DMS153 treated with DMSO at 0.1 percent for 48 hours (cell line): ENCODE measurements around the gene NLRC5.
"Not testable (repeated sequence)": the region's sequence is repeated elsewhere in the genome, so short reads cannot be mapped to it uniquely, and the experiment has no call there.

Experiments
- DNase-seq: peaks from one replicate; lab custom pipeline; 2025; ENCODE audit not compliant: unreplicated experiment; lab: John Stamatoyannopoulos, UW

The NLRC5 gene

GRCh38 chr16:56982695-56983094 lies 6.7 kb upstream of the NLRC5 start:
- no peak for DNase-seq

GRCh38 chr16:56983211-56983751 lies 6.1 kb upstream of the NLRC5 start:
- no peak for DNase-seq

DNA sequence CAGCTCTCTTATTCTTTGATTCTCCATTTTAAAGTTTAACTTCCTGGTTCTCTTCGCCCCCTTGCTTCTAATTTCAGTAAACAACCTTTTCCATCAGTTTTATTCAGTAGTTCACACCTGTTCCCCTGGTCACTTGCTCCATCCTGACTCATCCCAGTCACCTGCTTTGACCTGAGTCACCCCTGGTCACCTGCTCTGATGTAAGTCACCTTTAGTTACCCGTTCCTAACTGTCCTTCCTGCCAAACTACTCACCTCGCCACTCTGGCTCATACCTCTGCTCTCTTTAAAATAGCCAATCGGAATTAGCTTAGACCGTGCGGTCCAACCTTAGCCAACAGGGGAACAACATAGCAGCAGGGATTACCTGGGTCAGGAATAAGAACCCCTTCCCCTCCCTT lies 4.7 kb upstream of the NLRC5 start:
- DNase-seq: no peak

DNA sequence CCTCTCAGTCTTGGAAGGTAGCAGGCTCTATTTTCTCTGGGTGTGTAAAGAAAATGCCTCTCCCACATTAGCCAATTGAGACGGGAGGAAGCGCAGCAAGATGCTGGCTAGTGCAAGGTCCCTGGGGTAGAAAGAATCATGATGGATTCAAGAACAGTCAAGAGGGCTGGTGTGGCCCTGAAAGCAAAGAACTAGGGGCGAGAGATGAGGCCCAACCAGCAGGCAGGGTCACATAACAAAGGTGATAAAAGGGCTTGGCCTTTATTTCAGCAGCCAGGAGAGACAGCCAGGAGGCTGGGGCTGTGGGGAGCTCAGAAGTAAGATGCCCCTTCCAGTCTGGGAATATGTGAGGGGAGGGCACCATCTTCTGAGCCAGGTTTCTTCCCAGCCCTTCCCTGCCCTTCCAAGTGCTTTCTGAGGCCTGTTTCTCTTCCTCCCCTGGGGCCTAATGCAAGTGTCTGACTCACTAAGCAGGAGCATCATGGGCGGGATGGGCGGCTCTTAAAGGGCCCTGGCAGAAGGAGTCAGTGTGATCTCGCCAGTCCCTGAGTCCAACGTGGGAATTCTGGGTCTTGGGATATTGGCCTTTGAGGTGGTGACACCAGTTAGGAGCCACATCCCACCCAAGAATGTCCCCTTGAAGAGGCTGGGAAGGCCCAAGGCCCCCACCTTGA lies 3.9 kb upstream of the NLRC5 start:
- no peak for DNase-seq

DNA sequence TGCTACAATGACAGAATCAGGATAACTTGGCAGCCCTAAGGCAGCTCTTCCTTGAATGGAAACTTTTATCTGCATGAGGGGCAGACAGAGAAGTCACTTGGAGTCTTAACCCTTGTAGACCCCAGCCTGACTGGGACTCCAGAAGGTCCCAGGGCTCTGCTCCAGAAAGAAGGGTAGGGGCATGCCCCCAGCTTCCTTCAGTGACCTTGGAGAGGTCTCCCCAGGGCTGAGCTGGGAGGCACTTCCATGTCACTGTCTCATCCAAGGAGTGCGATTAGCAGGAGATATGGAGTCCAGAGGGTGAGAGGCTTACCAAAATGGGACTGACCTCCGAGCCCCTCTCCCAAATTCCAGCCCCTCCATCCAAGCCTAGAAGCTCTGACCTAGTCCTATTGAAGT lies 3.4 kb upstream of the NLRC5 start:
- no peak for DNase-seq

DNA sequence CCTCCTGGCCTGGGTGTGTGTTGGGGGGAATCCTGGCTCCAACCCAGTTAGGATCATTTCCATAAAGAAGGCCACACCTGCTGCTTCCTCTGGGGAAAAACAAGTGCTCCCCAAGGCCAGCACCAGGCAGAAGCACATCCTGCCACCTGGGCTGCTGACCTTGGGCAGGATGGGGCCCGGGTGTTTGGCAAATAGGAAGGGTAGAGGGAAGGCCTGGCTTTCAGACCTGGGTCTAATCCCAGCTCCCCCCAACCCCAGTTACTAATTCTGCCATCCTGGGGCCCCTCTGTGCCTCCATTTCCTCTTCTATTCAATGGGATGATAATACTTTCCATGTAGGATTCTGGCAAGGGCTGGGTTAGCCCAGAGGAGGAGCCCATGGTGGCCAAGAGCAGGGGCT lies 3.0 kb upstream of the NLRC5 start:
- no peak for DNase-seq

- DNase-seq: not testable (repeated sequence)
Observed at GRCh38 chr16:56986908-56987307, 2.4 kb upstream of the NLRC5 start.

DNA sequence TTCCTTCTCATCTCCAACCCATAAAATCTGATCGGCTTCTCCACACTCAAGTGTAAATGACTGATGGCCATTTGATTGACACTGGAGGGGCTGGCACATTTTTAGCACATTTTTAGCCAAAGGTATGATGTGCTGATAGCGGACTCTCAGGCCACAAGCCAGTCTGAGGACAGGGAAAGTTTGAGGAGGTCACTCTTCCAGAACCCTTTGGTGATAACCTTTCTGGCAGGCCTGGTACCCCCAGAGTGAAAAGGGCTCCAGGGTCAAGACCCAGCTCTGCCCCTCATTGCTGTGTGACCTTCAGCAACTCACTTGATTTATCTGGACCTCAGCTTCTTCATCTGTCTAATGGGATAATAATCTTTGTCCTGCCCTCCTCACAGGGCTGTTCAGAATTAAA lies 1.7 kb upstream of the NLRC5 start:
- no peak for DNase-seq

GRCh38 chr16:56988161-56988947 lies 1.0 kb upstream of the NLRC5 start:
- DNase-seq: no peak

DNA sequence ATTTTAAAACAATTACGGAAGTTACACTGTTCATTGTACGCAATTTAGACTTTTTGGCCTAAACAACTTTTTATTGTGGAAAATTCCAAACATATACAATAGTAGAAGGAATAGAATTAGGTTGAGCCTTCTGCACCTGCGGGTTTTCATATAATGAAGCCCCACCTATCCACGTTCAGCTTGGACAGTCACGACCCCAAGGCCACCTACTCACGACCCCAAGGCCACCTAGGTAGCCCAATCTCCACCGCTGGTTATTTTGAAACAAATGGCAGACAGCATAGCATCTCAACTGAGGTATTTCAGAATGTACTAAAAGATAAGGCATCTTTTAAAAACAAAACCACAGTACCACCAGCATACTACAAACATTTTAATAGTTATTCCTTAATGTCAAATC lies 631 bp downstream of the NLRC5 start:
- DNase-seq: no peak

GRCh38 chr16:56990407-56991286 lies 1.3 kb downstream of the NLRC5 start:
- no peak for DNase-seq

DNA sequence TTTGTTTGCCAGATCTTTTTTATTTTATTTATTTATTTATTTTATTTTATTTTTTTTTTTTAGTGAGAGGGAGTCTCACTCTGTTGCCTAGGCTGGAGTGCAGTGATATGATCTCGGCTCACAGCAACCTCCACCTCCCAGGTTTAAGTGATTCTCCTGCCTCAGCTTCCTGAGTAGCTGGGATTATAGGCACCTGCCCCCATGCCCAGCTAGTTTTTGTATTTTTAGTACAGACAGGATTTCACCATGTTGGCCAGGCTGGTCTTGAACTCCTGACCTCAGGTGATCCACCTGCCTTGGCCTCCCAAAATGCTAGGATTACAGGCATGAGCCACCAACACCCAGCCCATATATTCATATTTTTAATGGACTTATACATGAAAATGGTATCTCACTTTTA lies 3.1 kb downstream of the NLRC5 start:
- DNase-seq: not testable (repeated sequence)

GRCh38 chr16:56993204-56993603 lies 3.8 kb downstream of the NLRC5 start:
- DNase-seq: no peak

GRCh38 chr16:56994311-56994710 lies 5.0 kb downstream of the NLRC5 start:
- no peak for DNase-seq

GRCh38 chr16:56995136-56995805 lies 5.9 kb downstream of the NLRC5 start:
- DNase-seq: no peak

DNA sequence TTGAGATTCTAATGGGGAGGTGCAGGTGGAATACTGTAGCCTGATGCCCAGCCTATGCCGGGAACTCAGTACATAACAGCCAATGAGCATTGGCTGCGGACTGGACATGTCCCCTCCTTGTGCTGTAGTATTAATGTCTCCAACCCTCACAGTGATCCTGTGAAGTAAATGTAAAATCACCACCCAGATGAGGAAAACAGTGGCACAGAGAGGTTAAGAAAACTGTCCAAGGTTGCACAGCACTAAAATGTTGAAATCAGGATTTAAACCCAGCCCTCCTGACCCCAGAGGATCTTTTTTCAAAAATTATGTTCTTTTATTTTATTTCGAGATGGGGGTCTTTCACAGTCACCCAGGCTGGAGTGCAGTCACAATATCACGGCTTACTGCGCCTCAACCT lies 7.9 kb downstream of the NLRC5 start:
- DNase-seq: no peak

- DNase-seq: no peak
Observed at GRCh38 chr16:56997931-56998330, 8.6 kb downstream of the NLRC5 start.

GRCh38 chr16:56998352-56998751 lies 9.0 kb downstream of the NLRC5 start:
- DNase-seq: no peak

GRCh38 chr16:56998861-56999260 lies 9.5 kb downstream of the NLRC5 start:
- DNase-seq: no peak

DNA sequence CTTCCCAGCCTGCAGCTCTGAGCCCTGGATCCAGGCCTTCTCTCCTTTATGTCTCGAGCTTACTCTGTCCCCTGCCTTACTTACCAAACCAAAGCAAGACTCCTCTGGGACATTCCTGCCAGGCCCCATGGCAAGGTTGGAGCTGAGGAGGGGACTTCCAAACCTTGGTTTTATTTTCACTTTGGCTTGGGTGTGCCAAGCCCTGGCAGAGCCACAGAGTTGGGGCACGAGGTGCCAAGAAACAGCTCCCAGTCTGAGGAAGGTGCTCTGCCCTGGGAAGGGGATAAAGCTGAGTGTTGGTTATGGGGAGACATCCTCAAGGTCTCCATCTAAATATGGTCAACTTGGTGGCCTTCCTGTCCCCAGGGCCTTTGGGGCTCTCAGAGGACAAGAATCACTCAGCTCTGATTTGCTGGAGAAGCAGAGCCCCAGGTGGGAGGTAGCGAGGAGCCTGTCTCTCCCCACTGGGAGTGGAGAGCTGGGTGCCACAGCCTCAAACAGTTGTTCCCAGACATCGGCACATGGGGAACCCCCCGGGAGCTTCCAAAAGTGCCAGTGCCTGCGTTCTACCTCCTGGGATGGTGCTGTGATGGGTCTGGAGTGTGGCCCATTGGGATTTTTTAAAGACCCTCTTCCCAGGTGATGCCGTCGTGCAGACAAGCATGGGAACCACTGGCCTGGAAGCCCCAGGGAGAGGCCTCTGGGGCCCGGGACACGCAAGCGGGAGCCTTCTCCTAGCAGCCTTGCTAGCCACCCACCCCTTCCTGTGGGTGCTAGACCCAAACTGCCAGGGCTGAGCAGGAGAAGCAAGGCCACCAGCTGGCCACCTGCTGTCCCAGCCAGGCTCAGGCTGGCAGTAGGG lies 10.3 kb downstream of the NLRC5 start:
- DNase-seq: no peak
